Measurements from ENCODE around the gene TBPL1.

Gene TBPL1

GRCh38 chr6:134005800-134006199, 52.8 kb downstream of the TBPL1 start:
- no peak overlapping the region for H3K4me3 ChIP-seq (ENCODE audit: low read length)
- DNase-seq (ENCODE audit: low read depth), result no peak
- TF ChIP-seq CTCF (IDR thresholded peaks at IDR 0.05; ENCODE audit: insufficient read depth, low read depth, low read length, missing control alignments), result no peak

GRCh38 chr6:134007077-134007476, 54.1 kb downstream of the TBPL1 start:
- TF ChIP-seq CTCF (IDR thresholded peaks at IDR 0.05; ENCODE audit: insufficient read depth, low read depth, low read length, missing control alignments), result no peak
- DNase-seq (ENCODE audit: low read depth), result peak; percentile 35
- H3K4me3 ChIP-seq (ENCODE audit: low read length), result no peak overlapping the region

- no peak for TF ChIP-seq CTCF (IDR thresholded peaks at IDR 0.05; ENCODE audit: insufficient read depth, low read depth, low read length, missing control alignments)
- H3K4me3 ChIP-seq (ENCODE audit: low read length), result no peak overlapping the region
- DNase-seq (ENCODE audit: low read depth), result peak; percentile 47
Measured at GRCh38 chr6:134009876-134010275, 56.9 kb downstream of the TBPL1 start.

- no peak overlapping the region for H3K4me3 ChIP-seq (ENCODE audit: low read length)
- DNase-seq (ENCODE audit: low read depth), result peak; percentile 19
- no peak for TF ChIP-seq CTCF (IDR thresholded peaks at IDR 0.05; ENCODE audit: insufficient read depth, low read depth, low read length, missing control alignments)
Measured at GRCh38 chr6:134010400-134010799, 57.4 kb downstream of the TBPL1 start.

GRCh38 chr6:134010974-134011373, 58.0 kb downstream of the TBPL1 start:
- H3K4me3 ChIP-seq (ENCODE audit: low read length), result no peak overlapping the region
- TF ChIP-seq CTCF (IDR thresholded peaks at IDR 0.05; ENCODE audit: insufficient read depth, low read depth, low read length, missing control alignments), result no peak
- no peak for DNase-seq (ENCODE audit: low read depth)

- no peak for TF ChIP-seq CTCF (IDR thresholded peaks at IDR 0.05; ENCODE audit: insufficient read depth, low read depth, low read length, missing control alignments)
- DNase-seq (ENCODE audit: low read depth), result no peak
- no peak overlapping the region for H3K4me3 ChIP-seq (ENCODE audit: low read length)
Measured at GRCh38 chr6:134014588-134015137, 61.6 kb downstream of the TBPL1 start.
